ENCODE data around the gene PRKG1. TPM values are rescaled to one million over a fixed set of nuclear protein-coding genes. Genes with fewer than 3 reads are reported as not detected.

The PRKG1 gene
- total and polyA plus RNA-seq, 2 of the 8 experiments (the other 6 are each of a cell fraction or from before 2014, with no cell fraction given) = 4.2 to 15.2 TPM

DNA sequence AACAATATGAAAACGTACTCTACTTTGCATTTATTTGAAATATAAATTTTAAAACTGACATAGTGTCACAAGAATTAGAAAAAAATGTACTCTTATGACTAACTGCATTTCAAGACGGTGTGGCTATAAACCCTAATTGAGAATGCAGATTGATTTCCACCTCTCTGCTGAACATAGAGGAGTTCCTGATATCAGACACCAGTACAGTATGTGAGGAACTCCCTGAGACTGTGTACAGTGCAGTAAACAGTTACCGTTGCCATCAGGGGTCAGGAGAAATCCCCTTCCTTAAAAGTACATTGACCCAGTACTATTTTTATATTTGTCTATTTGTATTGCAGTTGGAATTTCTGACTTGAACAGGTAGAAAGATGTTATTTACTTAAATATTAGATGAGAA, 1178.0 kb downstream of the PRKG1 start:
- H3K27ac ChIP-seq (ENCODE audit: low read depth, low read length) = no peak overlapping the region
- no peak overlapping the region for H3K4me3 ChIP-seq (ENCODE audit: extremely low read depth in 1 of 4, insufficient read depth in 2 of 4, low read depth in 3 of 4, low read length in 4 of 4)
- H4K20me1 ChIP-seq (replicated peaks in 1 of 2; ENCODE audit: control insufficient read depth in 1 of 2, insufficient read depth in 2 of 2, low read length in 2 of 2) = no peaks in the 10 kb centered on the region
- 89% methylated on average over 3 of the region's 3 CpGs; no CpG with 5 or more reads in 1 of the 2 experiments for WGBS, 2 experiments (ENCODE audit: extremely low coverage in 1 of 2, insufficient coverage in 1 of 2, insufficient read length in 1 of 2, insufficient replicate concordance in 2 of 2, low coverage in 1 of 2, low lambda C conversion rate in 2 of 2, missing lambda C conversion rate in 1 of 2)
- no peak overlapping the region for H3K18ac ChIP-seq (ENCODE audit: extremely low read depth, low read length)
- H4K91ac ChIP-seq (replicated peaks; ENCODE audit: insufficient read length, low read length) = no peak overlapping the region
- DNase-seq (ENCODE audit: low read depth in 1 of 2, low spot score in 2 of 2) (no peak), FAIRE-seq (no peak)
- H3K23me2 ChIP-seq (ENCODE audit: low read depth, low read length) = no peaks in the 10 kb centered on the region
- no peak overlapping the region for H2AFZ ChIP-seq (ENCODE audit: low read length)
- no peak overlapping the region for H2BK12ac ChIP-seq (ENCODE audit: low read depth, low read length)
- POLR2A ChIA-PET (ENCODE audit: partially characterized antibody) = no interaction called here
- no peak overlapping the region for H3K4ac ChIP-seq (replicated peaks; ENCODE audit: insufficient read length, low read depth, low read length)
- H3K4me1 ChIP-seq (replicated peaks in 1 of 4; ENCODE audit: control insufficient read depth in 3 of 4, insufficient read depth in 4 of 4, low read length in 3 of 4) = no peaks in the 10 kb centered on the region
- no peak overlapping the region for H4K5ac ChIP-seq (ENCODE audit: insufficient read length, low read depth, low read length)
- no peak overlapping the region for H3K9ac ChIP-seq (replicated peaks in 1 of 4; ENCODE audit: extremely low read depth in 1 of 4, low read depth in 3 of 4, low read length in 3 of 4)
- H3K14ac ChIP-seq (ENCODE audit: insufficient read length) = no peak overlapping the region
- no peaks in the 10 kb centered on the region for H3K79me1 ChIP-seq (ENCODE audit: low read depth, low read length)
- no peak overlapping the region for H4K8ac ChIP-seq (ENCODE audit: extremely low read depth, insufficient read depth, low read length)
- no peak overlapping the region for H2BK5ac ChIP-seq (ENCODE audit: low read depth, low read length)
- H2BK15ac ChIP-seq (ENCODE audit: low read length) = no peak overlapping the region
- H3K79me2 ChIP-seq (ENCODE audit: control insufficient read depth in 1 of 2, insufficient read depth in 2 of 2, low read length in 2 of 2) = no peaks in the 10 kb centered on the region
- no peak overlapping the region for H3K4me2 ChIP-seq (ENCODE audit: insufficient read depth in 1 of 2, low read depth in 2 of 2, low read length in 2 of 2)
- H3K23ac ChIP-seq (ENCODE audit: insufficient read length) = no peak overlapping the region
- no peak for TF ChIP-seq MAFK (IDR thresholded peaks at IDR 0.05; ENCODE audit: low read depth, low read length)
- TF ChIP-seq CBX5 (IDR thresholded peaks at IDR 0.05; ENCODE audit: low read depth, low read length) = no peak
- TF ChIP-seq SAP30 (IDR thresholded peaks at IDR 0.05; ENCODE audit: insufficient read depth, insufficient replicate concordance, low read length) = no peak
- no peak for TF ChIP-seq TBP (IDR thresholded peaks at IDR 0.05; ENCODE audit: low read depth, low read length)
- TF ChIP-seq CEBPB (IDR thresholded peaks at IDR 0.05; ENCODE audit: low read depth, low read length) = no peak
- no peak for TF ChIP-seq CHD1 (IDR thresholded peaks at IDR 0.05; ENCODE audit: low read depth, low read length)
- TF ChIP-seq SRF (IDR thresholded peaks at IDR 0.05; ENCODE audit: low read depth, low read length) = no peak
- no peak for TF ChIP-seq GTF2F1 (IDR thresholded peaks at IDR 0.05; ENCODE audit: borderline replicate concordance, low read depth, low read length)
- no peak for TF ChIP-seq FOSL1 (IDR thresholded peaks at IDR 0.05; ENCODE audit: insufficient read depth, low read depth, low read length)
- TF ChIP-seq BRCA1 (IDR thresholded peaks at IDR 0.05; ENCODE audit: low read depth, low read length) = no peak
- TF ChIP-seq SP4 (IDR thresholded peaks at IDR 0.05; ENCODE audit: low read length) = no peak
- no peak overlapping the region for H2AK5ac ChIP-seq (ENCODE audit: low read depth, low read length)
- no peak overlapping the region for H3K56ac ChIP-seq (replicated peaks; ENCODE audit: insufficient read length, low read depth, low read length)
- no peaks in the 10 kb centered on the region for H3K27me3 ChIP-seq (replicated peaks in 1 of 4; ENCODE audit: control insufficient read depth in 3 of 4, extremely low read depth in 1 of 4, insufficient read depth in 3 of 4, low read length in 3 of 4)
- H3K36me3 ChIP-seq (ENCODE audit: control insufficient read depth in 2 of 4, insufficient read depth in 4 of 4, low read length in 3 of 4) = no peaks in the 10 kb centered on the region
- CTCF ChIA-PET (ENCODE audit: partially characterized antibody) = no interaction called here
- H2BK120ac ChIP-seq (replicated peaks; ENCODE audit: low read depth, low read length) = no peak overlapping the region
- no peak overlapping the region for H2BK20ac ChIP-seq (ENCODE audit: low read length)
- no peaks in the 10 kb centered on the region for H3K9me3 ChIP-seq (ENCODE audit: insufficient read depth in 2 of 2, low read depth in 1 of 2, low read length in 1 of 2)

Measured in H1 (cell line).